ENCODE measurements around the gene RAMP3. TPM values are rescaled to one million over a fixed set of nuclear protein-coding genes. Genes with fewer than 3 reads are reported as not detected.

The RAMP3 gene
- total and polyA plus RNA-seq, 2 donors (not counting 1 experiment from before 2014, with no cell fraction given), result not detected

DNA sequence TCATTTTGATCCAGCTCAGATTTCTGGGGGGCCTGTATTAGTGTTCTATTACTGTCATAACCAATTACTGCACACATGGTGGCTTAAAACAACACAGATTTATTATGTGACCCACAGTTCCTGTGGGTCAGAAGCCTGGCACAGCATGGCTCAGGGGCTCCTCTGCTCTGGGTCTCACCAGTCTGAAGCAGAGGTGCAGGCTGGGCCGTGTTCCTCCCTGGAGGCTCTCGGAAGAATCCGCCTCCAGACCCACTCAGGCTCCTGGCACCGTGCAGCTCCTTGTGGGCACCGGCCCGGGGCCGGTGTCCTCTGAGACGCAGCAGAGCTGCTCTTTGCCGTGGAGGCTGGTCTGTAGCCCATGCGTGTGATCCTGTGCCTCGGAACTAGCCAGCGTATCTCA is 61.5 kb downstream of the RAMP3 start:
- Histone ChIP-seq H3K4me1 (ENCODE audit: control insufficient read depth in 2 of 2, insufficient read depth in 2 of 2, low read length in 2 of 2) (no peaks in the 10 kb centered on the region), H2AFZ (ENCODE audit: insufficient read depth, low read depth, low read length, poor library complexity, severe bottlenecking) (no peak overlapping the region), H3K27me3 (replicated peaks in 1 of 4; ENCODE audit: control extremely low read depth in 1 of 4, control insufficient read depth in 3 of 4, insufficient read depth in 4 of 4, low read length in 3 of 4) (peaks cover 0 to 18% (median 1%) of the 10 kb centered on the region in 4 experiments), H3K79me2 (ENCODE audit: control insufficient read depth, insufficient read depth, low read length) (no peaks in the 10 kb centered on the region), H3K36me3 (replicated peaks in 1 of 2; ENCODE audit: control extremely low read depth in 1 of 2, control insufficient read depth in 1 of 2, extremely low read depth in 1 of 2, insufficient read depth in 2 of 2, low read length in 1 of 2) (no peaks in the 10 kb centered on the region), H3K9me3 (ENCODE audit: control extremely low read depth in 1 of 3, control insufficient read depth in 2 of 3, insufficient read depth in 1 of 3, low read length in 2 of 3) (no peaks in the 10 kb centered on the region), H3K4me2 (replicated peaks; ENCODE audit: low read depth, low read length, poor library complexity, severe bottlenecking) (no peak overlapping the region), H3K27ac (ENCODE audit: low read length in 2 of 2) (no peak overlapping the region), H3K4me3 (ENCODE audit: control extremely low read depth in 1 of 5, extremely low read depth in 1 of 5, insufficient read depth in 1 of 5, low read depth in 2 of 5, low read length in 4 of 5) (no peak overlapping the region), H4K20me1 (ENCODE audit: control insufficient read depth, insufficient read depth, low read length, poor library complexity, severe bottlenecking) (no peaks in the 10 kb centered on the region), H3K9ac (ENCODE audit: low read length) (no peak overlapping the region)
- H3K4me1 Mint-ChIP-seq, result no peaks in the 10 kb centered on the region
- DNase-seq (no peak), ATAC-seq (ENCODE audit: low read depth) (no peak)
- CTCF ChIA-PET, result no interaction called here
- WGBS (ENCODE audit: insufficient coverage), result 95% methylated on average over 12 of the region's 12 CpGs
- POLR2A ChIA-PET, result no interaction called here
- intact Hi-C loops (cut with micrococcal nuclease), result no loop called here
- no peak for TF ChIP-seq EZH2 (IDR thresholded peaks at IDR 0.05; ENCODE audit: borderline replicate concordance, insufficient read depth, low read depth, low read length, poor library complexity, severe bottlenecking)
- TF ChIP-seq, protein P1, sequence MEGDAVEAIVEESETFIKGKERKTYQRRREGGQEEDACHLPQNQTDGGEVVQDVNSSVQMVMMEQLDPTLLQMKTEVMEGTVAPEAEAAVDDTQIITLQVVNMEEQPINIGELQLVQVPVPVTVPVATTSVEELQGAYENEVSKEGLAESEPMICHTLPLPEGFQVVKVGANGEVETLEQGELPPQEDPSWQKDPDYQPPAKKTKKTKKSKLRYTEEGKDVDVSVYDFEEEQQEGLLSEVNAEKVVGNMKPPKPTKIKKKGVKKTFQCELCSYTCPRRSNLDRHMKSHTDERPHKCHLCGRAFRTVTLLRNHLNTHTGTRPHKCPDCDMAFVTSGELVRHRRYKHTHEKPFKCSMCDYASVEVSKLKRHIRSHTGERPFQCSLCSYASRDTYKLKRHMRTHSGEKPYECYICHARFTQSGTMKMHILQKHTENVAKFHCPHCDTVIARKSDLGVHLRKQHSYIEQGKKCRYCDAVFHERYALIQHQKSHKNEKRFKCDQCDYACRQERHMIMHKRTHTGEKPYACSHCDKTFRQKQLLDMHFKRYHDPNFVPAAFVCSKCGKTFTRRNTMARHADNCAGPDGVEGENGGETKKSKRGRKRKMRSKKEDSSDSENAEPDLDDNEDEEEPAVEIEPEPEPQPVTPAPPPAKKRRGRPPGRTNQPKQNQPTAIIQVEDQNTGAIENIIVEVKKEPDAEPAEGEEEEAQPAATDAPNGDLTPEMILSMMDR (IDR thresholded peaks at IDR 0.05), result no peak
- no peak overlapping the region for H3K4me3 Mint-ChIP-seq
- H3K27me3 Mint-ChIP-seq, result peaks cover 47% of the 10 kb centered on the region
- no peaks in the 10 kb centered on the region for H3K9me3 Mint-ChIP-seq (ENCODE audit: insufficient read depth)
- H3K27ac Mint-ChIP-seq, result no peak overlapping the region

DNA sequence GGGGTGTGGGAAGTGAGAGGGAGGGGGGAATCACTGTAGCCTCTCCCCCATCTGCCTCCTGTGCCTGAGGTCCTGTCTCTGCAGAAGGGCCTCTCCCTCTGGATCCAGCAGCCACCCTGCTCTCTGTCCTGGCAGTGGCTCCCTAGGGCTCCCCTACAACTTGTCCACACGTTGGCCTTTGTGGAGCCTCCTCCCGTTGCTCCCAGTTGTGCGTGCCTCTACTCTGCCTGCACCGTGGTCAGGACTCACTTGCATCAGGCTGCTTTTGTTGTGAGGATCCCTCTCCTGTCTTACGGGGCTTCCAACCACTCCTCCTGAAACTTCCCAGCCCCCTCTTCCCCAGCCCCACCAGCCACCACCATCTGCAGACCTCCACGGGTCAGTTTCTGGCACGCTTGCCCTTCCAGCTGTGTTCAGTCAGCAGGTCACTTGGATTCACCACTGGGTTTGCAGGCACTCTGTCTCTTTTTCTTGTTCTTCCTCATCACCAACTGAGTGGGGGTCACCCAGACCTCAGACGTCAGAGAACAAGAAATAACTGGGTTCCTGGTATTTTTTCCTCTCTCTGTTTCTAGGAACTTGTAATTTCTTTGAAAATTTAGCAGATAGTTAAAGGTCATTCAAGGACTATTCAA is 62.3 kb downstream of the RAMP3 start:
- peaks cover 0 to 14% (median 0%) of the 10 kb centered on the region in 4 experiments for H3K27me3 ChIP-seq (replicated peaks in 1 of 4; ENCODE audit: control extremely low read depth in 1 of 4, control insufficient read depth in 3 of 4, insufficient read depth in 4 of 4, low read length in 3 of 4)
- no peaks in the 10 kb centered on the region for H3K79me2 ChIP-seq (ENCODE audit: control insufficient read depth, insufficient read depth, low read length)
- no peak overlapping the region for H3K27ac ChIP-seq (ENCODE audit: low read length in 2 of 2)
- no peak overlapping the region for H3K27ac Mint-ChIP-seq
- peaks cover 39% of the 10 kb centered on the region for H3K27me3 Mint-ChIP-seq
- DNase-seq (no peak), ATAC-seq (ENCODE audit: low read depth) (no peak)
- CTCF ChIA-PET, result no interaction called here
- H3K9me3 ChIP-seq (ENCODE audit: control extremely low read depth in 1 of 3, control insufficient read depth in 2 of 3, insufficient read depth in 1 of 3, low read length in 2 of 3), result no peaks in the 10 kb centered on the region
- POLR2A ChIA-PET, result no interaction called here
- H3K4me1 Mint-ChIP-seq, result no peaks in the 10 kb centered on the region
- H3K4me1 ChIP-seq (ENCODE audit: control insufficient read depth in 2 of 2, insufficient read depth in 2 of 2, low read length in 2 of 2), result no peaks in the 10 kb centered on the region
- H3K9ac ChIP-seq (ENCODE audit: low read length), result no peak overlapping the region
- intact Hi-C loops (cut with micrococcal nuclease), result no loop called here
- no peak overlapping the region for H3K4me3 Mint-ChIP-seq
- H2AFZ ChIP-seq (ENCODE audit: insufficient read depth, low read depth, low read length, poor library complexity, severe bottlenecking), result no peak overlapping the region
- H3K4me2 ChIP-seq (replicated peaks; ENCODE audit: low read depth, low read length, poor library complexity, severe bottlenecking), result no peak overlapping the region
- TF ChIP-seq, protein P1 (IDR thresholded peaks at IDR 0.05), result no peak
- TF ChIP-seq EZH2 (IDR thresholded peaks at IDR 0.05; ENCODE audit: borderline replicate concordance, insufficient read depth, low read depth, low read length, poor library complexity, severe bottlenecking), result no peak
- no peaks in the 10 kb centered on the region for H4K20me1 ChIP-seq (ENCODE audit: control insufficient read depth, insufficient read depth, low read length, poor library complexity, severe bottlenecking)
- H3K4me3 ChIP-seq (ENCODE audit: control extremely low read depth in 1 of 5, extremely low read depth in 1 of 5, insufficient read depth in 1 of 5, low read depth in 2 of 5, low read length in 4 of 5), result no peak overlapping the region
- H3K36me3 ChIP-seq (replicated peaks in 1 of 2; ENCODE audit: control extremely low read depth in 1 of 2, control insufficient read depth in 1 of 2, extremely low read depth in 1 of 2, insufficient read depth in 2 of 2, low read length in 1 of 2), result no peaks in the 10 kb centered on the region
- WGBS (ENCODE audit: insufficient coverage), result 75% methylated on average over 7 of the region's 8 CpGs
- no peaks in the 10 kb centered on the region for H3K9me3 Mint-ChIP-seq (ENCODE audit: insufficient read depth)

All from B cell (primary cell).